IPS-NIHi11 (cell line): ENCODE measurements around the gene CCZ1.
"Not testable (repeated sequence)": the region's sequence is repeated elsewhere in the genome, so short reads cannot be mapped to it uniquely, and the experiment has no call there.

Source experiments
- DNase-seq: peaks from one replicate; pipeline ENCODE4 v3.0.0; 2012; ENCODE audit warnings: mixed read lengths, low spot score

The CCZ1 gene

DNA sequence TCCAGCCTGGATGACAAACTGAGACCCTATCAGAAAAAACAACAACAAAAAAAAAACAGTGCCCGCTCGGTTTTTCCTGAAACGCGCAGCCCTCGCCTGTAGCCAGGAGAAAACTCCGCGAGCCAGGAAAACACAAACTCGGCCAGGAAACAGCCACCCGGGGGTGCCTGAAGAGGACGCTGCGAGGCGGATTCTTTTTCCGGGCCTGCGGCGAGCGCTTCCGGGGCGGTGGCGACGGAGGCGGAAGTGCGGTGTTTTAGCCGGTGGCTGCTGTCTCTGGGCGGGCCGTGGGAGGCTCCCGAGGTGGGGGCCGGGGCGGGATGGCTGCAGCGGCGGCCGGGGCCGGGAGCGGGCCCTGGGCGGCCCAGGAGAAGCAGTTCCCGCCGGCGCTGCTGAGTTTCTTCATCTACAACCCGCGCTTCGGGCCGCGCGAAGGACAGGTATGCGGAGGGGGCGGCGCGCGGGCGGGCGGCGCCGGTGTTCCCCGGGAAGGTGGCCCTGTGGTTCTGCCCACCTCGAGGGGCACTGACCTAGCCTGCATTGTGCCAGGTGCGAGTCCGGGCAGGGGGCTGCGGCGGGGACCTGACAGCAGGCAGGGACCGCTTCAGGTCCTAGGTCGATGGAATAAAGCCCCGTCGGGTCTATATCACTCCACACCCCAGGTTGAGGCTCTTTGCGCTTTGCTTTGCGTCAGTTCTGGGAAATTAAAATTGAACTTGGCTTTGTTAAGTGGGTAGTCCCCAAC, at the start of gene CCZ1:
CCZ1 (plus strand) TSS at position 254 of the 745 bp plus-strand sequence; CDS start at position 321, 67 bp downstream.
- not testable (repeated sequence) for DNase-seq

DNA sequence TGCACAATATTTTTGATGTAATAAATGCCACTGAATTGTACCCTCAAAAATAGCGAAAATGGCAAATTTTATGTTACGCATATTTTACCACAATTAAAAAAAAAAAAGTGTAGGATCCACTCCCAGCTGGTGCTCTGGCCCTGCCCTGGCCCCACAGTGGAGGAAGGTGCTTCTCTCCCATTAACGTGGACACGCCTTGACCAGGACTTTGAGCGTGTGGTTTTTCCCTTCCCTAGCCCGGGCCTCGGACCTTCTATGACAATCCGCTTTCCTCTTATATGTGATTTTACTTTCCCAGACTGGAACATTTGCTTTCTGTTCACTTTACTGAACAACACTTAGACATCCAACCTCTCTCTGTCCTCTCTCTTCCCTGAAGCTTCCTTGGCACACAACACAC, 47.6 kb upstream of the CCZ1 start:
- DNase-seq, result no peak

GRCh38 chr7:5854738-5855137, 43.8 kb upstream of the CCZ1 start:
- no peak for DNase-seq

DNA sequence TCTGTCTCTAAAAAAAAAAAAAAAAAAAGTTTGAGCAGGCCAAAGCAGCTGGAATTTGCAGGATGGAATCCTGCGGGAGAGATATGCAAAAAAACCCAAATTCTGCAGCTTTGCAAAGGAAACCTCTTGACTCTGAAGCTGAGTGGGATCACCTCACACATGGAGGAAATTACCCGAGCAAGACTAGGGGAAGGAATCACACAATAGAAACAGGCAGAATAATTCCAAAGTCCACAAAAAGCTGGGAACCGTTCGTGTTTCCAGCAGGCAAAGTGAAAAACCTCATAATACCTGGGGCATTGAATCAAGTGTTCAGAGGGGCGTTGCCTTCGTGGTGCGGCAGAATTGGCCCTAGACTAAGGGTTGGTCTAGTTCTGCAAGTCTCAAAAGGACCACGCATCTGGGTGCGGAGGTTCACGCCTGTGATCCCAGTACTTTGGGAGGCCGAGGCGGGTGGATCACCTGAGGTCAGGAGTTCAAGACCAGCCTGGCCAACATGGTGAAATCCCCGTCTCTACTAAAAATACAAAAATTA, 41.4 kb upstream of the CCZ1 start:
- DNase-seq, result not testable (repeated sequence)

GRCh38 chr7:5858494-5858893, 40.0 kb upstream of the CCZ1 start:
- not testable (repeated sequence) for DNase-seq

DNA sequence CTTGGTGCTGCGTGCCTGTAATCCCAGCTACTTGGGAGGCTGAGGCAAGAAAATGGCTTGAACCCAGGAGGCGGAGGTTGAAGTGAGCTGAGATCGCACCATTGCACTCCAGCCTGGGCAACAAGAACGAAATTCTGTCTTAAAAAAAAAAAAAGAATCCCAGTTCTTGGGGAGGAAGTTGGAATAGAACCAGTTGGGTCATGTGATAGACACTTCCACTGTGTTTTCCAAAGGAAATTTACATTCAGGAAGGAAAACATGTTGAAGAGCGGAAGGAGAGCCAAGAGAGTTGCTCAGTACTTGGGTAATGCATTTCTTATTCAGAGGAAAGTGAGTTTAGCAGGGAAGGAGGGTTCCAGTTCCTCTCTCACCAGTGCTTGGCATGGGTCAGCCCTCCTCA, 37.3 kb upstream of the CCZ1 start:
- not testable (repeated sequence) for DNase-seq

DNA sequence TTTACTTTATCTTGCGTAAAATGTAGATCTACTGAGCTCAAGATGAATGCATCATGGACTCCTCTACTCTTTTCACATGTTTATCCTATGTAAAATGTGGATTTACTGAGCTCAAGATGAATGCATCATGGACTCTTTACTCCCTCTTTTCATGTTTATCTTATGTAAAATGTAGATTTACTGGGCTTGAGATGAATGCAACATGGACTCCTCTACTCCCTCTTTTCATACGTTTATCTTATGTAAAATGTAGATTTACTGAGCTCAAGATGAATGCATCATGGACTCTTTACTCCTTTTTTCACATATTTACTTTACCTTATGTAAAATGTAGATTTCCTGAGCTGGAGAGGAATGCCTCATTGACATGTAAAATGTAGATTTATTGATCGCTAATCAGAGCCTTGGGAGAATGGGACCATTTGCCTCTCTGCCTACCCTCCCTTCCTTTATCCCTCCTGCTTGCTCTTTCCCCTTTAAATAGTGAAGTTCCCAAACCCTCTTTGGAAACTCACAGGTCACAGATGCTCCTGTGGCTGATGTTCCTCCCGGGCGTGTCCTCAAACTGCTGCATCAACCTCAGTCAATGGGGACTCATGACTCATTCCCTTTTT, 35.7 kb upstream of the CCZ1 start:
- not testable (repeated sequence) for DNase-seq

GRCh38 chr7:5865279-5865931, 33.1 kb upstream of the CCZ1 start:
- not testable (repeated sequence) for DNase-seq

DNA sequence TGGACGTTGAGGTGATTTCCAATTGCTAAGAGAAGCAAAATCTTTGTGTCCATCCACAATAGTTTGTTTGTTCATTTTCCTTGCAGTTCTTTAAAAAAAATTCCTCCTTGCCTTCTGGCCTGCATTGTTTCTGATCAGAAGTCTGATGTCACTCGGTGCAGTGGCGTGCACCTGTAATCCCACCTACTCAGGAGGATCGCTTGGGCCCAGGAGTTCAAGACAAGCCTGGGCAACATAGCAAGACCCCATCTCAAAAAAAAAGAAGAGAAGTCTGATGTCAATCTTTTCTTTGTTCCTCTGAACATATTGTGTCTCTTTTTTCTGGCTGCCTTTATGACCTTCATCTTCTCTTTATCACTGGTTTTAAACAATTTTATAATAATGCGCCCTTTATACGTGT, 31.5 kb upstream of the CCZ1 start:
- DNase-seq, result no peak

- not testable (repeated sequence) for DNase-seq
Measured at GRCh38 chr7:5868928-5869341, 29.6 kb upstream of the CCZ1 start.

DNA sequence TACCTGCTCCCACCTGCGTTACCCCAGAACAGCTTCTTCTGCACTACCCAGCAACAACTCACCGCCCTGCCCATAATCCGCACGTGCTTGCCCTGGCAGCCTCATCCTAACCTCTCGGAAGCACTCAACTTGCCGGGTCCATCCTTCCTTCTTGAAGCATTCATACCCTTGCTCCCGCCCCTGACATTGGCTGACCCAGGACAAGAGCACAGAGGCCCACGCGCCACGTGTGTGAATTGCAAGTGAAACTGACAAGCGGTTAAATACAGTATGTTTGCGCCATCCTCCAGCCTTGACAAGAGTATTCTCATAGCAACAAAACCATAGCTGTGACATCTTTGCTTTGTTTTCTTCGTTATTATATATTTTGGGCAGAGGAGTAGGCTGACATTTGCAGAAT, 28.8 kb upstream of the CCZ1 start:
- DNase-seq, result no peak

- DNase-seq, result no peak
Measured at GRCh38 chr7:5870311-5870710, 28.2 kb upstream of the CCZ1 start.

DNA sequence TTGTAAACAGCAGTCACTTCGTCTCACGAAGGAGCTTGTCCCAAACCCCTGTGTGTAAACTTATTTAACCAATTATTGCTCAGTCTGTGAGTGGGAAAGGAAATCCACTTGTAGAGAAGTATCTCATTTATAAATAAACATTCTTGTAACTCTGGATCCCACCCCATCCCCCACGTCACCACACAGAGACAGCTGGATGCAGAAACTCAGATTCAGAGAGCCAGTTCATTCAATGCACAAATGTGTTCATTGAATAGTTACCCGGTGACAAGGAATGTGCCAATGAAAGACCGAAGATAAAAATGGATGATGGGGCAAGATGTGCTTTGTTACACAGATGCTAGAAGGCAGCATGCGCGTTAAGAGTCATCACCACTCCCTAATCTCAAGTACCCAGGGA, 26.2 kb upstream of the CCZ1 start:
- no peak for DNase-seq

DNA sequence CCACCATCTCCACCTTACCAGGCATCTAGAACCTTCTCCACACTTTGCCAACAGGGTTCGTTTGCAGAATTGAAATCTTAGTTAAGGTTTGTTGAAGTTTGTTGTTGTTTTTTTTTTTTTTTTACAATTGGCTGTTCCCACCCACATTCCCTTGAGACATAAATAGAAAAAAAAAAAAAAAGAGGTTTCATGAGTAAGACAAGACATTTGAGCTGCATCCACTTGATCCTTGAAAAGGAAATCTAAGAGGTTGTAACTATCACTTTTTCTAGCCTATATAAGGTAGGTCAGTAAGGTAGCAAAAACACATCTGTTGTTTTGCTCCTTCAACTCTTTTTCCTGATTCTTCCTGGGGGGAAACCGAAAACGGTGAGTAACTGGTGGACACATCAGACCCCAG, 18.9 kb upstream of the CCZ1 start:
- DNase-seq, result not testable (repeated sequence)

DNA sequence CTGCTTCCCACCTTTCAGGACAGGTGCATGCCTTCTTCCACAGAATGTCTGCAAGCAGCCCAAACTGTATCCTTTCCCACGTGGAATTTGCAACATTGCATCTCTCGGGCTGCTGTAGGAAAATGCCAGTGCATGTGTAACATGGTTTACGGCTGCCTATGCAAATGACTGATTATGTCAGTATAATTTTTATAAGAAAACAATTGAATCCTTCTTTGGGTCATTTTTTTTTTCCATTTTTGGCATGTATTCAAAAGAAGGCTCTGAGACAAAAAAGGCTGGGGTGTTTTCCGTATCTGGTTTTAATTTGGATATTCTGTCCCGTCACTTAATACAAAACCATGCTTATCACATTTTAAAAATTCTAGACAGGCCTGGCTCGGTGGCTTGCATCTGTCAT, 18.4 kb upstream of the CCZ1 start:
- DNase-seq, result not testable (repeated sequence)

DNA sequence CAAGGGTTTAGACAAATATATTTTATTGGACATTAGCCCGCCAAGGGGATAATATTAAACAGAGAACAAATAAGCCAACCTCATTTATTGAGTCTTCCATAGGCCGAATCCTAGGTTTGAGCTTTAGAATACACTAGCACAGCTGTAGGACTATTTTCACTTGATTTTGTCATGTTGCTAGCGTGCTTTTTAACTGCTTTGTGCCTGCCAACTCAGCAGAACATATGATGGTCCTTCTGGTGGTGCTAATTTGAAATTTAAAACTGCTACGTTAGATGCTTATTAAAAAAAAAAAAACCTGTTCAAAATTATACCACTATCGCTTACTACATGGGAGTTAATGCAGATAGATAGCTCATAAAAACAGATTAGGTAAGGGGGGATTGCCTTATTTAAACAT, 14.1 kb upstream of the CCZ1 start:
- DNase-seq, result not testable (repeated sequence)

DNA sequence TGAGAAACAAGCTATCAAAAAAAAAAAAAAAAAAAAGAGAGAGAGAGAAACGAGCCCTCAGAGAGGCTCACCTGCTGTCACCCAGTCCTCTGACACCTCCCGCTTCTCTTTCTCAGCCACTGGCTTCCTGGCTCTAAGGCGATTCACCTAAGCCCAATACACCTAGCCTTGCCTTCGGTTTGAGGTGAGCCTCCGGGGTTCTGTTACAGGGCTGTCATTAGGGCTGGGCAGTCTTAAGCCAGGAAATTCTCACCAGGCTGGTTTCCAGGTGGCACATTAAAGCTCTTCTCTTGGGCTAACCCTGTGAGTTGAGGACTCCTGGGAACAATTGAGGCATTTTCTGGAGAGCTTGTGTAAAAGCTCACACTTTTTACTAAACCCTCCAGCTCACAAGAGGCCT, 10.5 kb upstream of the CCZ1 start:
- DNase-seq, result not testable (repeated sequence)

- not testable (repeated sequence) for DNase-seq
Measured at GRCh38 chr7:5890244-5890643, 8.3 kb upstream of the CCZ1 start.

DNA sequence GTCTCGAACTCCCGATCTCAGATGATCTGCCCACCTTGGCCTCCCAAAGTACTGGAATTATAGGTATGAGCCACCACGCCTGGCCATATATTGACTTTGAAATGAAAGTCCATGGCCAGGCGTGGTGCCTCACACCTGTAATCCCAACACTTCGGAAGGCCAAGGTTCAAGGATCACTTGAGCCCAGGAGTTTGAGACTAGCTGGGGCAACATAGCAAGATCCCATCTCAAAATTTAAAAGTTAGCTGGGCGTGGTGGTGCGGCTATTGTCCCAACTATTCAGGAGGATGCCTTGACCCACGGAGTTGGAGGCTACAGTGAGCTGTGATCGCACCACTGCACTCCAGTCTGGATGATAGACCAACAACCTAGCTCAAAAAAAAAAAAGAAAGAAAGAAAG, 6.0 kb upstream of the CCZ1 start:
- DNase-seq, result no peak

DNA sequence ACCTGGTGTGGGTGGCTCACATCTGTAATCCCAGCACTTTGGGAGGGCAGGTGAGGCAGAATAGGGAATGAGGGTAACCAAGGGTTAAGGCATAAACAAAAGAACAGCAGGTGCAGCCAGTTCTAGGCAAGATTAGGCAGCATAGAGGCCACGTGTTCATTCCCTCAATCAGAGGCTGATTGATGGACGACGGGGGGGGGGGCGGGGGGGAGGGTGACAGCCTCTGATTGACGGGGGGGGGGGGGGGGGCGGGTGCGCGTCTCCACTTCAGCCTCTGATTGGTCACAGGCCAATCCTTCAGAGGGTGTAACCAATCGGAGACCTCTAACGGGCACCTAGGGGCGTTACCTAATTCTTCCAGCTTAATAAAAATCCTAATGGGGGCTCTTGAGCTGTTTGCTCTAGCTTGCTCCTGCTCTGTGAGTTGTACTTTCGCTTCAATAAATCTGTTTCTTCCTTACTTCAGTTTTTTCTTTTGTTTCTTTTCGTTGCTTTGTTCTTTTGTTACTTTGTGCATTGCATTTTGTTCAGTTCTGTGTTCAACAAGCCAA, 1.1 kb upstream of the CCZ1 start:
- DNase-seq, result not testable (repeated sequence)

DNA sequence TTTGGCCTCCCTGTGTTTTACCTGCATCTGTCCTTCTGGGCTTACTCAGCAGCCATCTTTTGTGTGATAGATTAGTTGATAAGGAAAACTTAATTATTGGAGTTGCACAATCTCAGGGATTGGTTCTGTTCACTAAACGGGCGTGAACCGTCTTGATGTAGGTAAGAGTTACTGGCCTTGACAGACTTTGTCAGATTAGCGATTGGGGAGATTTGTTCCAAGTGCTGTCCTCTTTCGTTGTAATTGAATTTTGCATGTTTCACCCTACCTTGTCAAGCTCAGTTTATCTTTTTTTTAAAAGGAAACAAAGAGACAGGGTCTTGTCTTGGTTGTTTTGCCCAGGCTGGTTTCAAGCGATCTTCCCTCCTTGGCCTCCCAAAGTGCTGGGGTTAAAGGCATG, 4.5 kb downstream of the CCZ1 start:
- DNase-seq, result not testable (repeated sequence)

GRCh38 chr7:5904726-5905125, 6.2 kb downstream of the CCZ1 start:
- DNase-seq, result not testable (repeated sequence)

DNA sequence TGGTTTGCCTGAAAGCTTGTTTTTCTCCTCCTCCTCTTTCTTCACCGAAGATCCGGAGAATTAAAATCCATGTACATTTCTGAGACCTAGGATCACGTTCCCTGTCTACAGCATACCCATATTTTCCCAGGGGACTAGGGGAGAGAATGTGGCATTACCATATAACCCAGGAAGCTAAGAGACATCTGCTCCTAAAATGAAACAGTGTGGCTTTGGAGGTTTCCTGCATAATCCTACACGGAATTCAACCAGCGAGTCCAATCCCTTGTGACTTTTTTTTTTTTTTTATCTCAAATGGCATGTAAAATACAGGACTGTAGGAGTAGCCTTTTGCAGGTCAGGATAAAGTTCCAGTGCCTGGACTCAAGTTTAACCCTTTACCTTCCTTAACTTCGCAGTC, 10.3 kb downstream of the CCZ1 start:
- not testable (repeated sequence) for DNase-seq
